Endothelial cell of umbilical vein (primary cell): ENCODE data around the gene ITPR1.

Experiments
- EZH2 ChIP-seq: IDR thresholded peaks from 2 replicates; pipeline ENCODE4 v1.6.1; 2012; ENCODE audit warnings: borderline replicate concordance, low read depth, mild to moderate bottlenecking, moderate library complexity, low read length, inconsistent platforms; ENCODE audit not compliant: severe bottlenecking
- POLR2AphosphoS5 ChIP-seq: IDR thresholded peaks from 2 replicates; pipeline ENCODE4 v1.6.1; 2012; ENCODE audit warnings: low read depth, mild to moderate bottlenecking, control low read depth, low read length, moderate library complexity; ENCODE audit not compliant: insufficient read depth
- TF ChIP-seq, protein P1 (sequence below): IDR thresholded peaks from 2 replicates; pipeline ENCODE4 v1.6.1; 2011; ENCODE audit not compliant: insufficient read depth, insufficient read length
- TF ChIP-seq, protein P2 (sequence below), 2 donors: IDR thresholded peaks; 1 replicate in 1 of 2; 2 replicates in 1 of 2; pipeline ENCODE4 v1.5.1; 2011; ENCODE audit warnings: low read length in 2 of 2, mild to moderate bottlenecking in 2 of 2, moderate library complexity in 2 of 2, control low read depth in 1 of 2, inconsistent platforms in 1 of 2, low read depth in 1 of 2; ENCODE audit not compliant: insufficient read depth in 1 of 2; ENCODE audit errors: extremely low read depth in 1 of 2

DNA sequence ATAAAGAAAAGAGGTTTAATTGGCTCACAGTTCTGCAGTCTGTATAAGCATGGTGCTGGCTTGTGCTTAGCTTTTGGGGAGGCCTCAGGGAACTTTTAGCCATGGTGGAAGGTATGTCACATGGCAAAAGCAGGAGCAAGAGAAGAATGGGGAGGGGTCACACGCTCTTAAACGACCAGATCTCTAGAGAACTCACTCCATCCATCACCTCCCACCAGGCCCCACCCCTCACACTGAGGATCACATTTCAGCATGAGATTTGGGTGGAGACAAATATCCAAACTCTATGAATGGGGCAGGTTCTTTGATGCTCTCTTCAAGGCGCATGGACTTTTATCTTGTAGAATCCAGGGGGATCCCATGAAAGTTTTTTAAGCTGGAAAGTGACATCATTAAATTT is 75.7 kb downstream of the ITPR1 start:
- TF ChIP-seq, protein P1, sequence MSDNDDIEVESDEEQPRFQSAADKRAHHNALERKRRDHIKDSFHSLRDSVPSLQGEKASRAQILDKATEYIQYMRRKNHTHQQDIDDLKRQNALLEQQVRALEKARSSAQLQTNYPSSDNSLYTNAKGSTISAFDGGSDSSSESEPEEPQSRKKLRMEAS = no peak
- TF ChIP-seq POLR2AphosphoS5 = no peak
- TF ChIP-seq, protein P2, sequence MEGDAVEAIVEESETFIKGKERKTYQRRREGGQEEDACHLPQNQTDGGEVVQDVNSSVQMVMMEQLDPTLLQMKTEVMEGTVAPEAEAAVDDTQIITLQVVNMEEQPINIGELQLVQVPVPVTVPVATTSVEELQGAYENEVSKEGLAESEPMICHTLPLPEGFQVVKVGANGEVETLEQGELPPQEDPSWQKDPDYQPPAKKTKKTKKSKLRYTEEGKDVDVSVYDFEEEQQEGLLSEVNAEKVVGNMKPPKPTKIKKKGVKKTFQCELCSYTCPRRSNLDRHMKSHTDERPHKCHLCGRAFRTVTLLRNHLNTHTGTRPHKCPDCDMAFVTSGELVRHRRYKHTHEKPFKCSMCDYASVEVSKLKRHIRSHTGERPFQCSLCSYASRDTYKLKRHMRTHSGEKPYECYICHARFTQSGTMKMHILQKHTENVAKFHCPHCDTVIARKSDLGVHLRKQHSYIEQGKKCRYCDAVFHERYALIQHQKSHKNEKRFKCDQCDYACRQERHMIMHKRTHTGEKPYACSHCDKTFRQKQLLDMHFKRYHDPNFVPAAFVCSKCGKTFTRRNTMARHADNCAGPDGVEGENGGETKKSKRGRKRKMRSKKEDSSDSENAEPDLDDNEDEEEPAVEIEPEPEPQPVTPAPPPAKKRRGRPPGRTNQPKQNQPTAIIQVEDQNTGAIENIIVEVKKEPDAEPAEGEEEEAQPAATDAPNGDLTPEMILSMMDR (IDR thresholded peaks at IDR 0.05; ENCODE audit: extremely low read depth in 1 of 2, insufficient read depth in 1 of 2, low read depth in 1 of 2, low read length in 2 of 2) = no peak
- no peak for TF ChIP-seq EZH2
